AG09309 (cell line): ENCODE data around the gene CLPSL1.

Source experiments
- DNase-seq: peaks from one replicate; pipeline ENCODE4 v3.0.0-alpha.2; 2010; ENCODE audit warnings: low read depth
- H3K4me3 ChIP-seq: 2 replicates; pipeline ENCODE4 v1.5.1; 2011; ENCODE audit warnings: mild to moderate bottlenecking, low read depth, low read length, moderate library complexity; ENCODE audit not compliant: control insufficient read depth
- TF ChIP-seq, protein P1 (sequence below): IDR thresholded peaks from 2 replicates; pipeline ENCODE4 v1.5.1; 2011; ENCODE audit warnings: mild to moderate bottlenecking, low read depth, low read length, inconsistent platforms; ENCODE audit not compliant: insufficient read depth, control insufficient read depth; ENCODE audit errors: missing control alignments

Gene CLPSL1

DNA sequence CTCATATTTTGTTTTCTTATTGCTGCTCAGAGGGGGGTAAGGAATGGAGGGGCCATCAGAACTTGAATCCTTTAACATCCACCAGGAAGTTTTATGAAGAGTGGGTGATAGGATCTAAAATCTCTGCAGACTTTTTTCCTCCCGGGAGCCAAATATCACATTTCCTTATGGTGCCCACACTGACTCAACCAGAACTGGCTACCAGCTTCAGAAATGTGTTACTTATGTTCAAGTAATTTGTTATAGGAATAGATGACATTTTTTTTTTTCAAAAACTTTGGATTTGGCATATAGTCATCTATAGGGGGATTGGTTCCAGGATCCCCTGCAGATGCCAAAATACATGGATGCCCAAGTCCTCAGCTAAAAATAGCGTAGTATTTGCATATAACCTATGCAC lies 42.8 kb downstream of the CLPSL1 start:
- TF ChIP-seq, protein P1, sequence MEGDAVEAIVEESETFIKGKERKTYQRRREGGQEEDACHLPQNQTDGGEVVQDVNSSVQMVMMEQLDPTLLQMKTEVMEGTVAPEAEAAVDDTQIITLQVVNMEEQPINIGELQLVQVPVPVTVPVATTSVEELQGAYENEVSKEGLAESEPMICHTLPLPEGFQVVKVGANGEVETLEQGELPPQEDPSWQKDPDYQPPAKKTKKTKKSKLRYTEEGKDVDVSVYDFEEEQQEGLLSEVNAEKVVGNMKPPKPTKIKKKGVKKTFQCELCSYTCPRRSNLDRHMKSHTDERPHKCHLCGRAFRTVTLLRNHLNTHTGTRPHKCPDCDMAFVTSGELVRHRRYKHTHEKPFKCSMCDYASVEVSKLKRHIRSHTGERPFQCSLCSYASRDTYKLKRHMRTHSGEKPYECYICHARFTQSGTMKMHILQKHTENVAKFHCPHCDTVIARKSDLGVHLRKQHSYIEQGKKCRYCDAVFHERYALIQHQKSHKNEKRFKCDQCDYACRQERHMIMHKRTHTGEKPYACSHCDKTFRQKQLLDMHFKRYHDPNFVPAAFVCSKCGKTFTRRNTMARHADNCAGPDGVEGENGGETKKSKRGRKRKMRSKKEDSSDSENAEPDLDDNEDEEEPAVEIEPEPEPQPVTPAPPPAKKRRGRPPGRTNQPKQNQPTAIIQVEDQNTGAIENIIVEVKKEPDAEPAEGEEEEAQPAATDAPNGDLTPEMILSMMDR = no peak
- DNase-seq = no peak
- no peak overlapping the region for H3K4me3 ChIP-seq

DNA sequence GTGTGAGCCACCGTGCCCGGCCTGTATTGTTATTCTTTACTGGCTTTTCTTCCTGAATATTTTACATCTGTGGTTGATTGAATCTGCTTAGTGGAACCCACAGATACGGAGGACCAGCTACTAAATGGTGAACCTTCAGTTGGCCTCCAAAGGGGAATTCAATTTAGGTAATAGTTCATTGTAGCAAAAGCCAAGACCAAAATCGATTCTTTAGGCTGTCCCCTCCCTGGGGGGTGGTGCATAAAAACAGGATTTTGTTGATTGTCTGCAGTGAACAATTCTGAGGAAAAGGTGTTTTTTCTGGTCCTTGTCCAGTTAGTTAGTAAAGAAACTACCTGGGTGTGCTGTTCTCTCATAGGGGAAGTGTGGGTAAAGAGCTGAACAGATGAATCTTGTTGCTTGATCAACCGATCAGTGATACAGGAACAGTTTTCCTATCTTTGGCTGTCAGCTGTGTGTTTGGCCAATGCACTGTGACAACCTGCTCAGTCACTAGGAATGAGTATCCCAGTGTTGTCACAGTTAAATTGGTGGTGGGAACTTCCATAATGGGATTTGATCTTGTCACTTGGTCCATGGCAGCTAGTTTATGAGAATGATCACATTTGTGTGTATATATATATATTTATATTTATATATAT lies 43.9 kb downstream of the CLPSL1 start:
- no peak for DNase-seq
- no peak overlapping the region for H3K4me3 ChIP-seq
- TF ChIP-seq, protein P1 = no peak

DNA sequence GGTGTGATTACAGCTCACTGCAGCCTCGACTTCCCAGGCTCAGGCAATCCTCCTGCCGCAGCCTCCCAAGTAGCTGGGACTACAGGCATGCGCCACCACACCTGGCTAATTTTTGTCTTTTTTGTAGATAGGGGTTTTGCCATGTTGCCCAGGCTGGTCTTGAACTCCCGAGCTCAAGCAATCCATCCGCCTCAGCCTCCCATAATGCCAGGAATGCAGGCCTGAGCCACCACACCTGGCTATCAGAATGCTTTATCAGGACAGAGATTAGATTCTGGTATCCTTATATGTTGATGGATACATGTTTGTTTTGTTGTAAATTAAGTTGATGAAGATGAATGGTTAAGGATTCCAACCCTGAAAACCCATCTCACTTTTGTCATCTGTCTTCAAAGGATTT lies 48.5 kb downstream of the CLPSL1 start:
- TF ChIP-seq, protein P1 = no peak
- H3K4me3 ChIP-seq = no peak overlapping the region
- DNase-seq = no peak

DNA sequence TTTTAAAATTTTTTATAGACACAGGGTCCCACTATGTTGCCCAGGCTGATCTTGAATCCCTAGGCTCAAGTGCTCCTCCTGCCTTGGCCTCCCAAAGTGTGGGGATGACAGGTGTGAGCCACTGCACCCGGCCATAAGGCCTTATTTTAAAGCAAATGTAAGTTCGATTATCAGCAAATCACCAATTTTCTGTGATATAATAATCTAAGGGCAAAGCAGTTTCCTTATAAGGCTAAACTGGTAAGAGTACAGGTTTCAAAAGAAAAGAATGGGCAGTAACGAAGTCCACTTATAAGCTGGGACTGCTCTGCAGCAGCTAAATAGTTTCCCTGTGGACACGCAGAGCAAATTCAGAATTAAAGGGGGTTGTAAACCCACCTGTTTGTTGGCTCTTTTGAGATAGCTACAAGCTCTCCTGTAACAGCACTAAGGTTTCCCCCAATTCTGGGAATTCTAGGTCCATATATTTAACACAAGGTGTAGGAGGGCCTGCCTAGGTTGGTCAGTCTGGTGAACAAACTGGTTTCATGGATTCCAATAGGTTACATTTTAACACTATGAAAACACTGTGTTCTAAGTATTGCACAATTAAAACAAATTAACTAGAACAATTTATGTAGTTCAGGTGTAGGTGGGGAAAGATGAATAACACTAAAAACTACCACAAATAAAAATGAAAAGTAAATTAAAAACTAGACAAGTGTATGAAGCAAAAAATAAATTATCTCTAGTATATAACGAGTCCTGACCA lies 50.6 kb downstream of the CLPSL1 start:
- no peak for DNase-seq
- H3K4me3 ChIP-seq = no peak overlapping the region
- TF ChIP-seq, protein P1 = no peak

DNA sequence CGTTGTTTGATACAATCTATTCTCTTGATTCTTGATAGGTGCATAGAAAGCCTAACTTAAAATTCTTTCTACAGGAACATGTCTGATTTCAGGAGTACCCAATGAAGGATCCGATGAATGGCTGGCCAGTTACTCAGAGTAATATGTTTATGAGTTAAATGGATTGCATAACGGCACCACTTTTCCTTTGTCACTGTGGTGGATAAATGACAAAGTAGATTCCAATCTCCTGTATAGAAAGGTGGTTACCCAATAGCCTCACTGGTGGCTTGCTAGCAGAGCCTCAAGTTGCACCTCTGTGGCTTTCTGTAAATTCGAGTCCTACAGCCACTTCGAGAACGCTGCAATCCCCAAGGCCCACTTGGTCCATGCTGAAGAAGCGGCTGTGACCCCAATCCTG lies 52.7 kb downstream of the CLPSL1 start:
- DNase-seq = peak; percentile 3
- TF ChIP-seq, protein P1 = no peak
- H3K4me3 ChIP-seq = no peak overlapping the region
